GM18498 (cell line): Measurements from ENCODE around the gene IQCC.

Source experiments
- ATAC-seq: cut with Tn5 transposase; IDR thresholded peaks from one replicate; pipeline ENCODE4 v1.9.1; 2021; ENCODE audit warnings: mild to moderate bottlenecking, moderate library complexity; ENCODE audit not compliant: unreplicated experiment

Gene IQCC

DNA sequence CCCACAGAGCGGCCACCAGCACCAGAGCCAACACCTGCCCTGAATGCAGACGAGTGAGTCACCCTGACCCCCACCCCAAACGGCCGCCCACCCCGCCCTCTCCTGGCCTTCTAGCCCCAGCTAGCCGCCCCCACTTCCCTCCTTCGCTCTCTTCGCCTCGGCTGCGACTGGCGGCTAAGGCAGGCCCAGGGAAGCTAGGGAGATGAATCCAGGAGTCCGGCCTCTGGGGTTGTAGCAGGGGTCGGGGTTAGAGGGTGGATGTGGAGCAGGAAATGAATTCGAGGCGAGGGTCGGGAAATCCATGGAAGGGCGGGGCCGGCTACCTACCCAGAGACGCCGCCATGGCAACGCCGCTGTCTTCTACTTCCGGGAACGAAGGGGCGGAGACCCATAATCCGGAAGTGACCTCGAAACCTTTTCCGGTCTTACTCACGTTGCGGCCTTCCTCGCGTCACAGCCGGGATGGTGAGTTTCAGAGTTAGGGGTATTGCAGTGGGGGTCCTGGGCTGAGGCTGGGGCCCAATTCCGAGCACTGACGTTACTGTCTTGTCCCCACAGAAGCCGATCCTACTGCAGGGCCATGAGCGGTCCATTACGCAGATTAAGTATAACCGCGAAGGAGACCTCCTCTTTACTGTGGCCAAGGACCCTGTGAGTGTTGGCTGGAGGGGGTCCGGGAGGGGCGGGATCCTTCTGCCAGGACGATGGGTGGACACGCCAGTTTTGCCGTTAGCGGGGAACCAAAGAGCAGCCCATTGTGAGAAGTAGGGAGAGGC is 16.7 kb downstream of the IQCC start, which contains the start of the genes EIF3I and TMEM234:
TSS of gene EIF3I (plus strand) at position 428 of the 776 bp plus-strand sequence. CDS start at position 463, 35 bp downstream.
TSS of gene TMEM234 (minus strand) at position 374 of the 776 bp plus-strand sequence. CDS start at position 343, 31 bp downstream.
- peak; percentile 93 for ATAC-seq

GRCh38 chr1:32223683-32224082 is 18.2 kb downstream of the IQCC start:
- ATAC-seq, result no peak

- ATAC-seq, result no peak
These were observed 18.8 kb downstream of the IQCC start for GRCh38 chr1:32224285-32224684.

GRCh38 chr1:32228771-32229170 is 23.3 kb downstream of the IQCC start:
- no peak for ATAC-seq

- ATAC-seq, result no peak
These were observed 26.5 kb downstream of the IQCC start for GRCh38 chr1:32231843-32232432.

DNA sequence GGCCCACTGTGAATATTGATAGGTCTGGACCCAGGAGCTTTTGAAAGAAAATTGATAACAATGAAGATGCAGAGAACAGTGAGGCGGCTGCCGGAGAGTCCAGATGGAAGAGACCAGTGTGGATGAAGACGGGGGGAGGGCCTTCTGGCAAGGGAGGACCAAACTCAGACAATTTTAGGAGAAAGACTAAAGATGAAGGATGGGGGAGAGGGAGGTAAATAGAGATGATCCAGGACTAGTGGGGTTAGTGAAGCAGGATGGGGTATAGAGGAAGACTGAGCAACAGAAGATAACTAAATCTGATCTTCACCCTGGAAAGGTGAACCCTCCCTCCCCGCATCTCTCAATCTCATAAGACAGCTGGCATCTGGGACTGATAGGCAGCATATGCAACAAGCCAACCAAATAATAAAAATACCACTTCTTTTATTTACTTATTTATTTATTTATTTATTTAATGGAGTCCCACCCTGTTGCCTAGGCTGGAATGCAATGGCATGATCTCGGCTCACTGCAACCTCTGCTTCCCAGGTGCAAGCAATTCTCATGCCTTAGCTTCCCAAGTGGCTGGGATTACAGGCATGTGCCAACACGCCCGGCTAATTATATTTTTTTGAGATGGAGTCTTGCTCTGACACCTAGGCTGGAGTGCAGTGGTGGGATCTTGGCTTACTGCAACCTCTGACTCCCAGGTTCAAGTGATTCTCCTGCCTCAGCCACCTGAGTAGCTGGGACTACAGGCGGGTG is 27.3 kb downstream of the IQCC start:
- ATAC-seq, result no peak

DNA sequence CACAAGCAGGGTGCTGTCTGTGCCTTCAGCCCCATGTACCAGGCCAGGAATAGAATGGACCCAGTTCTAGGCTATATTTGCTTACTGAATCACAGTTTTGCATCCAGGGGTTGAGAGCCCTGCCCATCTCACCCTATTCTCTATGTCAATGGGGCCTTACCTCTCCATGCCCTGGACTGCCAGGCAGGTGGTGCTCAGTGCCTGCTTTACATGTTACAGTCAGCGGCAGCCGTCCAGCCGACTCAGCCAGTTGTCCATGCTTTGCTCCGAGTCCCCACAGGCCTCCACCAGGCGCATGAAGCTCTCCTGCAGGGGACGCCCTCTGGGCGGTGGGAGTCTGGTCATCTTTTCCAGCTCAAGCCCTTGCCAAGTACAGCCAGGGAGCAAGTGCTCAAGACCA is 29.3 kb downstream of the IQCC start:
- ATAC-seq, result no peak

- no peak for ATAC-seq
These were observed 33.9 kb downstream of the IQCC start for GRCh38 chr1:32239337-32239736.

DNA sequence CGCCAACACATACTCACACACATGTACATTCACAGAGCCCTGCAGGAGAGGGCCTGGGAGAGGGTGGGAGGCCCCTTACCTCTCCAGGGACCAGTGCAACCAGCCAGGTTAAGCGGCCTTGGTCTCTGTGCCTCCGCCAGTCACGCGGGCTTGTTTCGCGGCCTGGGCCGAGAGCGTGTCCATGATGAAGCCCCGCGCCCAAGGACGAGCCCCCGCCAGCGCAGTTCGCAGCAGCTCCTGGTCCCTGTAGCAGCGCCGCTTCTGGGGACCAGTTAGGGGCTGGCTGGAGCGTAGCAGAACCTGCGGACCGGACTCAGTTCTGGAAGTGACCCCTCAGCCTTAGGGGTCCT is 34.3 kb downstream of the IQCC start:
- ATAC-seq, result no peak

DNA sequence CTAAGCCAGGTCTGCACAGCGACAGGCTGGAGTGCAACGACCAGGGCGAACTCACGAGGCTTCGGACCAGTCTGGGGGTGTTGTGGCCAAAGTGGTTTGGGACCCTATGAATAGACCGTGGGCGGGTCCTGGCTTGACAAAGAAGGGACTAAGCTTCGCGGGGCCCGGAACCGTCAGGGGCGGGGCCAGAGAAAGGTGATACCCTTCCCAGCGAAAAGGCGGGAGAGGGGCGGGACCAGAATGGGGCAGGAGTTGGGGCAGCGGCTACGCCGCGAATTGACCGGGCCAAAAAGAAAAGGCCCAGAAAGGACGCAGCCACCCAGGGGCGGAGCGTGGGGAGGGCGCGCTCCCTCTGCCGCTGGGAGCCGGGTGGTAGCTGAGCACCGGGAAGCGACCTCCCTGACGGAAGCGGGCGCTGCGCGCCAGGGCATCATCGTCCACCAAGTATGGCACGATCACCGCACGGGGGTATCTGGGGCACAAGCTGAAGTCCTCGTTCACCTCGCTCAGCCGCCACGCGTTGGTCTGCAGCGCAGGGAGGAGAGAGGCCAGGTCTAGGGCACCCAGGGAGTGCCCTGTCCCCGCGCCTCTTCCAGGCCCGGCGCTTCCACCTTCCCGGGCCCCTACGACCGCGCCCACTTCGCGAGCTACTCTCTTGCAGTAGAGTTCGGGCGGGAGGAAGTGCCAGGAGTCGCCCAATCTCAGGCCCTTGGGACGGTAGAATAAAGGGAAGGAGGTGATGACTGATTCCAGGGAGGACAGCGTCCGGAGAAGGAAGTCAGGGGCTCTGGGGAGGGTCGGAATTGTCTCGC is 34.9 kb downstream of the IQCC start:
- ATAC-seq, result peak; percentile 50

- ATAC-seq, result peak; percentile 43
These were observed 35.7 kb downstream of the IQCC start for GRCh38 chr1:32241001-32241763.

DNA sequence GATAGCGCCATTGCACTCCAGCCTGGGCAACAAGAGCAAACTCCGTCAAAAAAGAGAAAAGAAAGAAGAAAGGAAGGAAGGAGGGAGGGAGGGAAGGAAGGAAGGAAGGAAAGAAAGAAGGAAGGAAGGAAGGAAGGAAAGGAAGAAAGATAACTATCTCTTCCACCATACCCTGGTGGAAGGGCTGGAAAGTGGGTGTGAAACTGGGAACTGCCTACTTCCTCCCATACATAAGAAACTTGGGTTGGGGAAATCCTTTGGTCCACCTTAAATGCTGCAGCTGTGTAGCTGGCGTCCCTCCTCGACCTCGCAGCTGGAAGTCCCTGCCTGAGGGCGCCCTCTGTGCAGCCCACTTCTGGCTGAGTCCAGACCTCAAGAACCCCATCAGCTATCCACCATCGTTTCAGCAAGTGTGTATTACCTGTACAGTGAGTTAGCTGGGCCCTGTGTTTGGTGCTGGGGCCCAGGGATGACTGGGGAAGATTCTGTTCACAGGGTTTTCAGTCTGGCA is 36.9 kb downstream of the IQCC start:
- no peak for ATAC-seq

DNA sequence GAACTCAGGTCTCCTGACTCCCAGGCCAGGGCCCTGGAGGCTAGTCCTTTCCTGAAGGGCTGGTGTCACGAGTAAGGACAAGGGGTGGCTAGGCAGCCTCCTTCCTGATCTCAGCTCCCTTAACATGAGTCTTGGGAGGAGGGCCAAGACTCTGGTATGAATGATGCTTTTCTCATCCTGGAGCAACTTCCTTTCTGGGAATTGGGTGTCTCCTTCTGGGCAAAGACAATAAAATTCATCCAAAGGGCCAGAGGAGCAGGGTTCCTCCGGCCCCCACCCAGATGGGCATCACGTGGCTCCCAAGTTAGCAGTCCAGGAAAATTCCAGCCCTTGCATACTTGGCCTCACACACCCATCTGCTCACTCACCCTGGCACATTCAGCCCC is 41.4 kb downstream of the IQCC start, which contains the start of gene FAM167B:
TSS of gene FAM167B (plus strand) at position 335 of the 386 bp plus-strand sequence. CDS start 200 bp downstream, outside the sequence.
- no peak for ATAC-seq

- ATAC-seq, result no peak
These were observed 42.0 kb downstream of the IQCC start for GRCh38 chr1:32247452-32247851.

DNA sequence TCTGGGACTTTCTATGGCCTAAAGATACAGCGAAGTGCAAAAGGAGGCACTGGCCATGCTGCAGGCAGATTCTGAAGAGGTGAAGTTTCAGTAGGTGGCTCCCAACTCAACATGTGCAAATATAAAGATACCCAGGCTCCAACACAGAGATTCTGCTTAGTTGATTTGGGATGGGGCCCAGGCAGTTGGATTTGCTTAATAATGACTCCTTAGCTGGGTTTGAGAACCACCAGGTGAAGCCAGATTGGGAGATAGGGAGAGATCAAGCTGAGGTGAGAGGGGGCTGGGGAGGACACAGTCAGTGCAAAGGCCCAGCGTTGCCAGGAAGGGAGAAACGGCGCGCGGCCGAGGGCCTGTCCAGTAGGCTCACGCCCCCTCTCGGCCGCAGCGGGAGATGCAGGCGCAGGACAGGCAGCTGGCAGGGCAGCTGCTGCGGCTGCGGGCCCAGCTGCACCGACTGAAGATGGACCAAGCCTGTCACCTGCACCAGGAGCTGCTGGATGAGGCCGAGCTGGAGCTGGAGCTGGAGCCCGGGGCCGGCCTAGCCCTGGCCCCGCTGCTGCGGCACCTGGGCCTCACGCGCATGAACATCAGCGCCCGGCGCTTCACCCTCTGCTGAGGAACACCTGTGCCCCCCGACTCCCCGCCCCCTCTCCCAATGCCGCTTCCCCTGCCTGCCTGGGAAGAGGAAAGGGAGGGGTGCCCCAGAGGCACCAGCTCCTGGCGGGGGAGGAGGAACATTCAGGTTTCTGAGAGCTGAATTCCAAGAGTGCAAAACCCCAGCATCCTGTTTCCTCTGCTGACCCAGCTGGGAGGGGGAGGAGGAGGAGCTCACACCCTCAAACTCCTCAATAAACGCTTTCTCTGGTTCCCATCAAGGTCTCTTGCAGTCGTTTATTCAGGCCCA is 42.8 kb downstream of the IQCC start:
- ATAC-seq, result no peak

DNA sequence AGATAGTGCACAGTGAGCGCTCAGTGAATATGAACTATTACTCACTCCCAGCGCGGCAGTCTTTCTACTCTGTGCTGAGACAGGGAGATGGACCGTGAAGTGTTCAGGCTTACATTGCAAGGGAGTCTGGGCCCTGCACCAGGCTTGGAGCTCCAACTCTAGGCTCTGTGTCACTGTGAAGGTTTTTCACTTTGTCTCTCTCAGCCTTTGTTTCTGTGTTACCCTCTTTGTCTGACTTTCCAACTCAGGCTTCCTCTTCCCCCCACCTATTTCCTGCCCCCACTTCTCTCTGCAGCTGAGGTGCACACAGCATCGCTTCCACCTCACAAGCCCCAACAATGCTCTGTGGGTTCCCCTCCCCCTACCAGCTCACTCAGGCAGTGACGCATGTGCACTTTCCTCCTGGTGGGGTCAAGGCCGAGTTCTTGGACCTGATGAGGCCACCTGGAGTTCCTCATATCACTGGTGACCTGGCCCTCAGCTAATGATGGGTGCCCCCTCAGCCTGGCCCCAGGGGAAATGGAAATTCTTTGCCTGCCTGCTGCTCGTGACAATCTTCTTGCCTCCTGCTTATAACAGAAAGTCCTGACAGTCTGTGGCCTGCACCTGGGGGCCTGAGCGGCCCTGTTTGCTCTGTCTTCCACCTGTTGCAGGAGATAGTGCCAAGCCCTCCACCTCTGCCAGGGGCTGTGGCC is 44.5 kb downstream of the IQCC start:
- ATAC-seq, result peak; percentile 70

- ATAC-seq, result no peak
These were observed 45.6 kb downstream of the IQCC start, which contains the start of gene LCK for GRCh38 chr1:32250893-32251716. Gene LCK (plus strand): TSS chr1:32251265. CDS start chr1:32274330, 23,065 bp downstream.
